SK-N-SH treated with all-trans-retinoic acid at 6 μM for 48 hours (cell line): Measurements from ENCODE around the gene HS1BP3.

Source experiments
- ARNTL ChIP-seq: fragments of 450-650 bp; formaldehyde crosslinking; IDR thresholded peaks from 2 replicates; pipeline ENCODE4 v1.5.0; 2020; ENCODE audit warnings: low read depth, mild to moderate bottlenecking, moderate library complexity, borderline replicate concordance
- BACH2 ChIP-seq: fragments of 250-450 bp; sonication (Bioruptor Pico); IDR thresholded peaks from 2 replicates; pipeline ENCODE4 v1.9.0; 2021; ENCODE audit warnings: mild to moderate bottlenecking, borderline replicate concordance
- PPARA ChIP-seq: fragments of 250-450 bp; sonication (Bioruptor Pico); IDR thresholded peaks from 2 replicates; pipeline ENCODE4 v1.5.0; 2020; ENCODE audit warnings: mild to moderate bottlenecking, borderline replicate concordance
- ZFP3 ChIP-seq: fragments of 250-450 bp; sonication (Bioruptor Pico); IDR thresholded peaks from 2 replicates; pipeline ENCODE4 v1.5.0; 2020; ENCODE audit warnings: mild to moderate bottlenecking, moderate library complexity
- ZNF70 ChIP-seq: fragments of 450-650 bp; formaldehyde crosslinking; IDR thresholded peaks from 2 replicates; pipeline ENCODE4 v1.5.0; 2020; ENCODE audit warnings: mild to moderate bottlenecking, moderate library complexity
- ZNF8 ChIP-seq: fragments of 450-650 bp; formaldehyde crosslinking; IDR thresholded peaks from 2 replicates; pipeline ENCODE4 v1.5.0; 2020; ENCODE audit warnings: mild to moderate bottlenecking, moderate library complexity
- TF ChIP-seq, protein P1 (sequence below): fragments of 250-450 bp; sonication (Bioruptor Pico); IDR thresholded peaks from 2 replicates; pipeline ENCODE4 v1.5.1; 2020; ENCODE audit warnings: low read depth, mild to moderate bottlenecking, moderate library complexity

DNA sequence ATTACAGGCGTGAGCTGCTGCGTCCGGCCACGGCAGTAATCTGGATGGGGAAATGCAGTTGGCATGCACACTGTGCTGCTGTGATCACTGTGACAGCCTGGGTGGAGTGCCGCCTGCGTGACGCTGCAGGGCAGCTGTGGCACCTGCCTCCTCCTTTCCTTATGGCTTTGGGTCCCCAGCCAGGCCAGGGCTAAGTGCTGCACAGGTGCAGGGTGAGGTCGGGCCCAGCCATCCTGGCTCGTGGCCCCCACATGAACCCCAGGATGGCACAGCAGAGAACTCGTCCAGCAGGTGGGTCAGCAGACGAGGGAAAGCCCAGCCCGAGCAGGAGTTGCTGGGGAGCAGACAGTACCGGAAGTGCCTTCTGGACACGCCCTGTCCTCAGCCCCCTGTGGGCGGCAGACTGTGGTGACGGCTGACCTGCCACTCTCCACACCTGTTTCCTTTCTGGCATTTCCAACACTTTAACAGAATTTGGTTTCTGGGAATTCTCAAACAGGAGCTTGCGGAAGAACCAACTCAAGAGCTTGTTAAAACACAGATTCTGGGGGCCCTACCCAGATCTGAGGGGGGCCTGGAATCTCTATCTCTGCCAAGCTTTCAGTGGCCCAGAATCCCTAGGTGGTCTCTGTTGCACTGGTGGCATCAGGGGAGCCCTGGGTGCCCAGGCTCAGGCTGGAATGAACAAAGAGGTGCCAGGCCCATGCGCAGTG, 16.9 kb downstream of the HS1BP3 start:
- TF ChIP-seq PPARA (CRISPR knock-in tag), result no peak
- TF ChIP-seq ARNTL (CRISPR knock-in tag), result no peak
- no peak for TF ChIP-seq ZNF70 (CRISPR knock-in tag)
- TF ChIP-seq, protein P1, sequence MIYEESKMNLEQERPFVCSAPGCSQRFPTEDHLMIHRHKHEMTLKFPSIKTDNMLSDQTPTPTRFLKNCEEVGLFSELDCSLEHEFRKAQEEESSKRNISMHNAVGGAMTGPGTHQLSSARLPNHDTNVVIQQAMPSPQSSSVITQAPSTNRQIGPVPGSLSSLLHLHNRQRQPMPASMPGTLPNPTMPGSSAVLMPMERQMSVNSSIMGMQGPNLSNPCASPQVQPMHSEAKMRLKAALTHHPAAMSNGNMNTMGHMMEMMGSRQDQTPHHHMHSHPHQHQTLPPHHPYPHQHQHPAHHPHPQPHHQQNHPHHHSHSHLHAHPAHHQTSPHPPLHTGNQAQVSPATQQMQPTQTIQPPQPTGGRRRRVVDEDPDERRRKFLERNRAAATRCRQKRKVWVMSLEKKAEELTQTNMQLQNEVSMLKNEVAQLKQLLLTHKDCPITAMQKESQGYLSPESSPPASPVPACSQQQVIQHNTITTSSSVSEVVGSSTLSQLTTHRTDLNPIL (CRISPR knock-in tag), result no peak
- TF ChIP-seq ZNF8 (CRISPR knock-in tag), result no peak
- TF ChIP-seq ZFP3, result no peak
- no peak for TF ChIP-seq BACH2 (CRISPR knock-in tag)
